Sigmoid colon (tissue), 7 donors: Measurements from ENCODE around the gene CDC42EP3. TPM values are rescaled to one million over a fixed set of nuclear protein-coding genes. Genes with fewer than 3 reads are reported as not detected.
A peak's percentile ranks its signal among the peaks of the same experiment; 100 is the strongest.

Experiments used
- DNase-seq: peaks from one replicate; pipeline ENCODE4 v3.0.0-alpha.2; 2019
- H3K27ac ChIP-seq, 4 donors: fragments of 200-600 bp; sonication (generic); one replicate each; pipeline ENCODE4 v1.5.1; 2016 to 2019; ENCODE audit warnings: mild to moderate bottlenecking in 1 of 4
- H3K27me3 ChIP-seq, 3 donors: fragments of 200-600 bp; sonication (generic); one replicate each; pipeline ENCODE4 v1.5.1; 2019; ENCODE audit warnings: mild to moderate bottlenecking in 1 of 3
- H3K36me3 ChIP-seq, 4 donors: fragments of 200-600 bp; sonication (generic); one replicate each; pipeline ENCODE4 v1.5.1; 2016 to 2019
- H3K4me1 ChIP-seq, 4 donors: fragments of 200-600 bp; sonication (generic); one replicate each; pipeline ENCODE4 v1.5.1; 2017 to 2019
- H3K4me3 ChIP-seq, 4 donors: fragments of 200-600 bp; sonication (generic); one replicate each; pipeline ENCODE4 v1.5.1; 2017 to 2019; ENCODE audit warnings: mild to moderate bottlenecking in 2 of 4, moderate library complexity in 1 of 4
- H3K9me3 ChIP-seq, 4 donors: fragments of 200-600 bp in 3 of 4; sonication (generic) in 3 of 4; one replicate each; pipeline versions ENCODE4 v1.5.1 to v1.6.1; 2013 to 2019
- EP300 ChIP-seq, 4 donors: sonication (generic); formaldehyde crosslinking; IDR thresholded peaks; one replicate each; pipeline ENCODE4 v1.6.1; 2017; ENCODE audit warnings: antibody characterized with exemption in 4 of 4
- POLR2A ChIP-seq, 2 donors: fragments of 450-650 bp; IDR thresholded peaks; one replicate each; pipeline ENCODE4 v1.6.1; 2016; ENCODE audit warnings: antibody characterized with exemption in 2 of 2, mild to moderate bottlenecking in 2 of 2, moderate library complexity in 2 of 2
- POLR2AphosphoS5 ChIP-seq, 4 donors: sonication (generic); formaldehyde crosslinking; IDR thresholded peaks; one replicate each; pipeline ENCODE4 v1.6.1; 2017; ENCODE audit warnings: antibody characterized with exemption in 4 of 4
- WGBS, 2 donors: extraction: QIAGEN DNeasy Blood & Tissue Kit; methylation state at CpG; one replicate each; pipeline ENCODE4 v1.1.7; 2013; 5-methylcytosine and 5-hydroxymethylcytosine counted together
- intact Hi-C: fragments of 100-400 bp; cut with DNase I; formaldehyde crosslinking; loops from one replicate; pipeline ENCODE4 v1.15.1; 2023
- polyA plus RNA-seq, 3 donors: library from polyadenylated mRNA; stranded (reverse); fragments of 200-250 nt; gene quantifications; one replicate each; pipeline ENCODE4 v1.2.3, GENCODE V29; 2013
- total RNA-seq, 4 donors: library from RNA; depleted of rRNA; stranded (reverse); fragments of >200 nt; gene quantifications; one replicate each; pipeline ENCODE4 v1.1.0, GENCODE V29; 2016
- TF ChIP-seq, protein P1 (sequence below), 4 experiments: fragments of 450-650 bp in 3 of 4; fragments of 200-600 bp in 1 of 4; IDR thresholded peaks; one replicate each; pipeline ENCODE4 v1.5.1; 2016 to 2019; ENCODE audit warnings: antibody characterized with exemption in 4 of 4, mild to moderate bottlenecking in 3 of 4, moderate library complexity in 2 of 4
- donor health status: healthy with polysubstance abuse.
- donor health status: Bipolar disorder and iron deficiency.
- donor health status: healthy.

Gene CDC42EP3
- total and polyA plus RNA-seq, 7 donors: 10.9 to 84.5 (median 41.1) TPM

GRCh38 chr2:37656512-37657423 is 14.7 kb downstream of the CDC42EP3 start:
- intact Hi-C loops: no loop called here
- no peak for DNase-seq
- Histone ChIP-seq H3K4me3 (no peak overlapping the region), H3K9me3 (no peaks in the 10 kb centered on the region), H3K4me1 (peaks cover 0 to 97% (median 95%) of the 10 kb centered on the region in 4 donors), H3K27me3 (no peaks in the 10 kb centered on the region), H3K36me3 (no peaks in the 10 kb centered on the region), H3K27ac (peak overlapping the region; percentile 64 to 99 (median 83))
- no peak for TF ChIP-seq EP300 (IDR thresholded peaks at IDR 0.05)
- TF ChIP-seq POLR2AphosphoS5 (IDR thresholded peaks at IDR 0.05): peak; percentile 7 to 46 (median 30)
- WGBS, 2 donors: 55 to 74% methylated on average over 11 of the region's 11 CpGs

GRCh38 chr2:37654932-37655841 is 16.3 kb downstream of the CDC42EP3 start:
- Histone ChIP-seq H3K9me3 (no peaks in the 10 kb centered on the region), H3K27ac (peak overlapping the region; percentile 68 to 99 (median 84)), H3K27me3 (no peaks in the 10 kb centered on the region), H3K4me1 (peaks cover 0 to 99% (median 95%) of the 10 kb centered on the region in 4 donors), H3K4me3 (no peak overlapping the region), H3K36me3 (no peaks in the 10 kb centered on the region)
- no peak for DNase-seq
- intact Hi-C loops: no loop called here
- TF ChIP-seq POLR2A (IDR thresholded peaks at IDR 0.05) (no peak), EP300 (IDR thresholded peaks at IDR 0.05) (no peak), POLR2AphosphoS5 (IDR thresholded peaks at IDR 0.05) (peak in 1 of 4 donors; percentile 29)
- TF ChIP-seq, protein P1, sequence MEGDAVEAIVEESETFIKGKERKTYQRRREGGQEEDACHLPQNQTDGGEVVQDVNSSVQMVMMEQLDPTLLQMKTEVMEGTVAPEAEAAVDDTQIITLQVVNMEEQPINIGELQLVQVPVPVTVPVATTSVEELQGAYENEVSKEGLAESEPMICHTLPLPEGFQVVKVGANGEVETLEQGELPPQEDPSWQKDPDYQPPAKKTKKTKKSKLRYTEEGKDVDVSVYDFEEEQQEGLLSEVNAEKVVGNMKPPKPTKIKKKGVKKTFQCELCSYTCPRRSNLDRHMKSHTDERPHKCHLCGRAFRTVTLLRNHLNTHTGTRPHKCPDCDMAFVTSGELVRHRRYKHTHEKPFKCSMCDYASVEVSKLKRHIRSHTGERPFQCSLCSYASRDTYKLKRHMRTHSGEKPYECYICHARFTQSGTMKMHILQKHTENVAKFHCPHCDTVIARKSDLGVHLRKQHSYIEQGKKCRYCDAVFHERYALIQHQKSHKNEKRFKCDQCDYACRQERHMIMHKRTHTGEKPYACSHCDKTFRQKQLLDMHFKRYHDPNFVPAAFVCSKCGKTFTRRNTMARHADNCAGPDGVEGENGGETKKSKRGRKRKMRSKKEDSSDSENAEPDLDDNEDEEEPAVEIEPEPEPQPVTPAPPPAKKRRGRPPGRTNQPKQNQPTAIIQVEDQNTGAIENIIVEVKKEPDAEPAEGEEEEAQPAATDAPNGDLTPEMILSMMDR (IDR thresholded peaks at IDR 0.05): no peak
- WGBS, 2 donors: 48 to 50% methylated on average over 7 of the region's 7 CpGs

GRCh38 chr2:37654419-37654818 is 17.0 kb downstream of the CDC42EP3 start:
- H3K36me3 ChIP-seq: no peaks in the 10 kb centered on the region
- no peak for DNase-seq
- peaks cover 0 to 99% (median 96%) of the 10 kb centered on the region in 4 donors for H3K4me1 ChIP-seq
- intact Hi-C loops: no loop called here
- H3K27me3 ChIP-seq: no peaks in the 10 kb centered on the region
- H3K4me3 ChIP-seq: no peak overlapping the region
- TF ChIP-seq EP300 (IDR thresholded peaks at IDR 0.05) (no peak), POLR2A (IDR thresholded peaks at IDR 0.05) (no peak), POLR2AphosphoS5 (IDR thresholded peaks at IDR 0.05) (no peak)
- TF ChIP-seq, protein P1 (IDR thresholded peaks at IDR 0.05): no peak
- peak overlapping the region; percentile 68 to 99 (median 84) for H3K27ac ChIP-seq
- WGBS, 2 donors: 77 to 89% methylated on average over 8 of the region's 8 CpGs
- no peaks in the 10 kb centered on the region for H3K9me3 ChIP-seq

- H3K4me1 ChIP-seq: peaks cover 0 to 98% (median 94%) of the 10 kb centered on the region in 4 donors
- intact Hi-C loops: no loop called here
- peak overlapping the region; percentile 68 to 99 (median 84) for H3K27ac ChIP-seq
- H3K36me3 ChIP-seq: no peaks in the 10 kb centered on the region
- no peaks in the 10 kb centered on the region for H3K27me3 ChIP-seq
- H3K9me3 ChIP-seq: no peaks in the 10 kb centered on the region
- WGBS, 2 donors: 67 to 84% methylated on average over 14 of the region's 14 CpGs
- TF ChIP-seq, protein P1 (IDR thresholded peaks at IDR 0.05): no peak
- TF ChIP-seq POLR2AphosphoS5 (IDR thresholded peaks at IDR 0.05) (peak in 2 of 4 donors; percentile 17 to 46), EP300 (IDR thresholded peaks at IDR 0.05) (no peak)
- DNase-seq: no peak
- H3K4me3 ChIP-seq: no peak overlapping the region
Measured at GRCh38 chr2:37653805-37654378, 17.6 kb downstream of the CDC42EP3 start.
